Liver (tissue), 3 donors: ENCODE measurements around the gene ATP2A3.

Source experiments
- ATF3 ChIP-seq: IDR thresholded peaks from 2 replicates; pipeline ENCODE4 v1.6.1; 2016; ENCODE audit warnings: antibody characterized with exemption
- CTCF ChIP-seq: fragments of 150-350 bp; IDR thresholded peaks from 2 replicates; pipeline ENCODE4 v1.5.1; 2017; ENCODE audit warnings: improper control_type of control experiment, low read depth, low read length; ENCODE audit not compliant: missing input control
- EGR1 ChIP-seq, 2 donors: IDR thresholded peaks; 2 replicates each; pipeline ENCODE4 v1.6.1; 2016 to 2018; ENCODE audit warnings: antibody characterized with exemption in 2 of 2, low read depth in 2 of 2
- FOXA1 ChIP-seq: IDR thresholded peaks from 2 replicates; pipeline ENCODE4 v1.6.1; 2016; ENCODE audit warnings: antibody characterized with exemption
- HNF4G ChIP-seq: IDR thresholded peaks from 2 replicates; pipeline ENCODE4 v1.6.1; 2016; ENCODE audit warnings: antibody characterized with exemption
- JUND ChIP-seq, 2 donors: IDR thresholded peaks; 2 replicates each; pipeline ENCODE4 v1.6.1; 2016; ENCODE audit warnings: antibody characterized with exemption in 2 of 2
- MAX ChIP-seq: IDR thresholded peaks from 2 replicates; pipeline ENCODE4 v1.6.1; 2016; ENCODE audit warnings: antibody characterized with exemption
- RAD21 ChIP-seq, 2 donors: IDR thresholded peaks; 2 replicates each; pipeline ENCODE4 v1.6.1; 2016; ENCODE audit warnings: antibody characterized with exemption in 2 of 2, mild to moderate bottlenecking in 2 of 2
- REST ChIP-seq: IDR thresholded peaks from 2 replicates; pipeline ENCODE4 v1.6.1; 2016; ENCODE audit warnings: antibody characterized with exemption, mild to moderate bottlenecking
- RXRA ChIP-seq, 2 donors: IDR thresholded peaks; 2 replicates each; pipeline ENCODE4 v1.6.1; 2017 to 2018; ENCODE audit warnings: antibody characterized with exemption in 2 of 2, mild to moderate bottlenecking in 1 of 2
- SP1 ChIP-seq: IDR thresholded peaks from 2 replicates; pipeline ENCODE4 v1.6.1; 2018; ENCODE audit warnings: antibody characterized with exemption, mild to moderate bottlenecking
- TAF1 ChIP-seq: conservative IDR thresholded peaks from 2 replicates; pipeline ENCODE4 v1.6.1; 2016; ENCODE audit warnings: antibody characterized with exemption, mild to moderate bottlenecking
- YY1 ChIP-seq: IDR thresholded peaks from 2 replicates; pipeline ENCODE4 v1.6.1; 2016; ENCODE audit warnings: antibody characterized with exemption, mild to moderate bottlenecking
- ZBTB33 ChIP-seq: IDR thresholded peaks from 2 replicates; pipeline ENCODE4 v1.6.1; 2016; ENCODE audit warnings: antibody characterized with exemption
- donor health status: healthy.
- donor health status: healthy.

- TF ChIP-seq CTCF (no peak), ZBTB33 (no peak), YY1 (no peak), TAF1 (no peak), FOXA1 (no peak), REST (no peak), RAD21 (IDR thresholded peaks at IDR 0.05) (no peak), JUND (IDR thresholded peaks at IDR 0.05) (no peak), ATF3 (no peak), HNF4G (no peak), RXRA (IDR thresholded peaks at IDR 0.05) (no peak), MAX (no peak), EGR1 (IDR thresholded peaks at IDR 0.05; ENCODE audit: low read depth in 2 of 2) (no peak), SP1 (peak; percentile 35)
Measured at GRCh38 chr17:3894911-3895343, 69.3 kb downstream of the ATP2A3 start.
